Panc1 (cell line): ENCODE measurements around the gene LRRFIP2. TPM values are rescaled to one million over a fixed set of nuclear protein-coding genes. Genes with fewer than 3 reads are reported as not detected.

ENCODE experiments used
- ATAC-seq: fragments of 200-7000 bp; cut with Tn5 transposase; 2 replicates; pipeline ENCODE4 v1.9.1; 2020; ENCODE audit warnings: mild to moderate bottlenecking, moderate library complexity
- BruUV-seq: library from RNA; stranded (reverse); fragments of 400-500 nt; replicated peaks from 2 replicates; lab custom pipeline; 2021; lab: Mats Ljungman, UMichigan
- CTCF ChIA-PET: fragments of 300-600 bp; sonication (Branson Sonifier 250); formaldehyde crosslinking; loops from one replicate; lab custom pipeline; 2022; ENCODE audit warnings: antibody characterized with exemption; lab: Charles Lee
- POLR2A ChIA-PET: fragments of 300-600 bp; sonication (Branson Sonifier 250); formaldehyde crosslinking; loops from one replicate; lab custom pipeline; 2022; ENCODE audit warnings: antibody characterized with exemption; lab: Charles Lee
- DNase-seq: peaks from one replicate; pipeline ENCODE4 v3.0.0-alpha.2; 2010; ENCODE audit warnings: low read depth, low spot score
- H3K27ac ChIP-seq: 2 replicates; pipeline ENCODE4 v1.5.1; 2011; ENCODE audit warnings: mild to moderate bottlenecking, low read length, inconsistent platforms
- H3K27me3 ChIP-seq: fragments of 200-500 bp; sonication (Bioruptor generic); 2 replicates; pipeline ENCODE4 v1.6.0; 2014; ENCODE audit warnings: low read length, inconsistent platforms; ENCODE audit not compliant: control insufficient read depth, insufficient read depth
- H3K36me3 ChIP-seq: fragments of 200-500 bp; sonication (Bioruptor generic); 2 replicates; pipeline ENCODE4 v1.5.1; 2014; ENCODE audit warnings: inconsistent platforms, mild to moderate bottlenecking, low read length, moderate library complexity; ENCODE audit not compliant: control insufficient read depth, insufficient read depth
- H3K4me1 ChIP-seq: 2 replicates; pipeline ENCODE4 v1.5.1; 2011; ENCODE audit warnings: inconsistent platforms, mild to moderate bottlenecking, low read length, moderate library complexity; ENCODE audit not compliant: control insufficient read depth, insufficient read depth
- H3K4me3 ChIP-seq, 2 experiments: 2 replicates each; pipeline ENCODE4 v1.5.1; 2011 to 2012; ENCODE audit warnings: low read depth in 2 of 2, low read length in 2 of 2, mild to moderate bottlenecking in 2 of 2, inconsistent platforms in 1 of 2, moderate library complexity in 1 of 2
- H3K9me3 ChIP-seq: fragments of 200-500 bp; sonication (Bioruptor generic); 2 replicates; pipeline ENCODE4 v1.5.1; 2014; ENCODE audit warnings: low read depth, mild to moderate bottlenecking, inconsistent platforms, low read length, moderate library complexity; ENCODE audit not compliant: control insufficient read depth, insufficient read depth
- CTCF ChIP-seq: fragments of 450-650 bp; IDR thresholded peaks from 2 replicates; pipeline ENCODE4 v1.5.1; 2017; ENCODE audit warnings: mild to moderate bottlenecking
- POLR2AphosphoS5 ChIP-seq: IDR thresholded peaks from 2 replicates; pipeline ENCODE4 v1.6.1; 2012; ENCODE audit warnings: mild to moderate bottlenecking, low read depth, low read length, moderate library complexity
- SIN3A ChIP-seq: IDR thresholded peaks from 2 replicates; pipeline ENCODE4 v1.6.1; 2012; ENCODE audit warnings: low read depth, mild to moderate bottlenecking, low read length, moderate library complexity, borderline replicate concordance; ENCODE audit not compliant: insufficient read depth
- TCF7L2 ChIP-seq: IDR thresholded peaks from 2 replicates; pipeline ENCODE4 v1.6.1; 2011; ENCODE audit warnings: mild to moderate bottlenecking, low read depth, low read length, inconsistent platforms
- in situ Hi-C: cut with HindIII; loops from 2 replicates; pipeline ENCODE4 v1.10.0; 2016; ENCODE audit warnings: low sequenced_read_pairs, low pct_unique_long_range_greater_than_20kb
- intact Hi-C: fragments of 100-400 bp; cut with micrococcal nuclease; formaldehyde crosslinking; loops from one replicate; pipeline ENCODE4 v1.10.0; 2022; ENCODE audit not compliant: unreplicated experiment
- total RNA-seq: library from RNA; stranded (reverse); gene quantifications from one replicate; pipeline ENCODE4 v1.2.1, GENCODE V29; 2021; ENCODE audit not compliant: unreplicated experiment
- TF ChIP-seq, protein P1 (sequence below), 2 experiments: IDR thresholded peaks; 2 replicates each; pipeline ENCODE4 v1.6.1; 2011 to 2012; ENCODE audit warnings: low read depth in 2 of 2, control low read depth in 1 of 2, low read length in 1 of 2, mild to moderate bottlenecking in 1 of 2, moderate library complexity in 1 of 2; ENCODE audit not compliant: insufficient read depth in 1 of 2

LRRFIP2 gene
- total RNA-seq, 1 experiment from 2014 or later, result 32.3 TPM

DNA sequence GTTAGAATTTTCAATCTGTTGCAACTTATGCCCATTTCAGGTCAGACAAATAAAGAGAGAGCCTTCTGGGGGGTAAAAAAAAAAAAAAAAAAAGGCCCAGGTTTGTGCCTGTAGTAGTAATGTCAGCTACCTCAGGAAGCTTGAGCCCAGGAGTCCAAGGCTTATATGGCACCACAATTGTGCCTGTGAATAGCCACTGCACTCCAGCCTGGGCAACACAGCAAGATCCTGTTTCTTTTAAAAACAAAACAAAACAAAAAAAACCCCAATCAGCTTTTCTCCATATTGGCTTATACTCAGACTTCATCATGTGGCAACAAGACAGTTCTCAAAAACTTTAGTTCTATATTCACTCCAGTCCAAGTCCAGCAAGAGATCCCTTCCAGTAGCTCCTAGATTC is 8.4 kb upstream of the LRRFIP2 start:
- TF ChIP-seq SIN3A (no peak), CTCF (no peak), TCF7L2 (no peak), POLR2AphosphoS5 (no peak)
- TF ChIP-seq, protein P1, sequence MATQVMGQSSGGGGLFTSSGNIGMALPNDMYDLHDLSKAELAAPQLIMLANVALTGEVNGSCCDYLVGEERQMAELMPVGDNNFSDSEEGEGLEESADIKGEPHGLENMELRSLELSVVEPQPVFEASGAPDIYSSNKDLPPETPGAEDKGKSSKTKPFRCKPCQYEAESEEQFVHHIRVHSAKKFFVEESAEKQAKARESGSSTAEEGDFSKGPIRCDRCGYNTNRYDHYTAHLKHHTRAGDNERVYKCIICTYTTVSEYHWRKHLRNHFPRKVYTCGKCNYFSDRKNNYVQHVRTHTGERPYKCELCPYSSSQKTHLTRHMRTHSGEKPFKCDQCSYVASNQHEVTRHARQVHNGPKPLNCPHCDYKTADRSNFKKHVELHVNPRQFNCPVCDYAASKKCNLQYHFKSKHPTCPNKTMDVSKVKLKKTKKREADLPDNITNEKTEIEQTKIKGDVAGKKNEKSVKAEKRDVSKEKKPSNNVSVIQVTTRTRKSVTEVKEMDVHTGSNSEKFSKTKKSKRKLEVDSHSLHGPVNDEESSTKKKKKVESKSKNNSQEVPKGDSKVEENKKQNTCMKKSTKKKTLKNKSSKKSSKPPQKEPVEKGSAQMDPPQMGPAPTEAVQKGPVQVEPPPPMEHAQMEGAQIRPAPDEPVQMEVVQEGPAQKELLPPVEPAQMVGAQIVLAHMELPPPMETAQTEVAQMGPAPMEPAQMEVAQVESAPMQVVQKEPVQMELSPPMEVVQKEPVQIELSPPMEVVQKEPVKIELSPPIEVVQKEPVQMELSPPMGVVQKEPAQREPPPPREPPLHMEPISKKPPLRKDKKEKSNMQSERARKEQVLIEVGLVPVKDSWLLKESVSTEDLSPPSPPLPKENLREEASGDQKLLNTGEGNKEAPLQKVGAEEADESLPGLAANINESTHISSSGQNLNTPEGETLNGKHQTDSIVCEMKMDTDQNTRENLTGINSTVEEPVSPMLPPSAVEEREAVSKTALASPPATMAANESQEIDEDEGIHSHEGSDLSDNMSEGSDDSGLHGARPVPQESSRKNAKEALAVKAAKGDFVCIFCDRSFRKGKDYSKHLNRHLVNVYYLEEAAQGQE (IDR thresholded peaks at IDR 0.05; ENCODE audit: insufficient read depth in 1 of 2, low read depth in 2 of 2, low read length in 1 of 2), result no peak
- H3K36me3 ChIP-seq, result no peaks in the 10 kb centered on the region
- no TSS peak for BruUV-seq
- ATAC-seq (no peak), DNase-seq (no peak)
- ChIA-PET CTCF (no interaction called here), POLR2A (no interaction called here)
- H3K4me1 ChIP-seq, result peaks cover 14% of the 10 kb centered on the region
- no peaks in the 10 kb centered on the region for H3K9me3 ChIP-seq
- no peak overlapping the region for H3K27ac ChIP-seq
- intact Hi-C loops (no loop called here), in situ Hi-C loops (no loop called here)
- no peaks in the 10 kb centered on the region for H3K27me3 ChIP-seq
- no peak overlapping the region for H3K4me3 ChIP-seq

DNA sequence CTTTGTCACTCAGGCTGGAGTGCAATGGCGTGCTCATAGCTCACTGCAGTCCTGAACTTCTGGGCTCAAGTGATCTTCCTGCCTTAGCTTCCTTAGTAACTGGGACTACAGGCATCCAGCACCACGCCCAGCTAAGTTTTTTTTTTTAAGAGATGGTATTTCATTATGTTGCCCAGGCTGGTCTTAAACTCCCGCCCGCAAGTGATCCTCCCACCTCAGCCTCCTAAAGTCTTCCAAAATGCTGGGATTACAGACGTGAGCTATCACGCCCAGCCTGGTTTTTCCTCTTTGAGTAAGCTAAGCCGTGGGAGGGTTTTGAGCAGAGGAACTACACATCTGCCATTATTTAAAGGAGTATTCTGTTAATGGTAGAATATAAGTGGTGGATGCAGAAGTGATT is 7.4 kb upstream of the LRRFIP2 start:
- Histone ChIP-seq H3K4me3 (no peak overlapping the region), H3K27ac (no peak overlapping the region), H3K36me3 (no peaks in the 10 kb centered on the region), H3K27me3 (no peaks in the 10 kb centered on the region), H3K4me1 (peaks cover 20% of the 10 kb centered on the region), H3K9me3 (no peaks in the 10 kb centered on the region)
- in situ Hi-C loops (no loop called here), intact Hi-C loops (no loop called here)
- no TSS peak for BruUV-seq
- DNase-seq (no peak), ATAC-seq (no peak)
- TF ChIP-seq CTCF (no peak), TCF7L2 (no peak), POLR2AphosphoS5 (no peak), SIN3A (no peak)
- ChIA-PET CTCF (no interaction called here), POLR2A (no interaction called here)
